Astrocyte of the spinal cord (primary cell): ENCODE results near the gene DDX31.
"Not testable (repeated sequence)": the region's sequence is repeated elsewhere in the genome, so short reads cannot be mapped to it uniquely, and the experiment has no call there.

Source experiments
- DNase-seq: peaks from one replicate; pipeline ENCODE4 v3.0.0; 2011; ENCODE audit warnings: low read depth, low spot score
- H3K4me3 ChIP-seq: 2 replicates; pipeline ENCODE4 v1.5.1; 2011; ENCODE audit warnings: low read depth, mild to moderate bottlenecking, low read length, moderate library complexity
- CTCF ChIP-seq: IDR thresholded peaks from 2 replicates; pipeline ENCODE4 v1.5.1; 2012; ENCODE audit warnings: low read depth, mild to moderate bottlenecking, low read length, inconsistent platforms
- in situ Hi-C: cut with HindIII; loops from 2 replicates; pipeline ENCODE4 v1.10.0; 2017; ENCODE audit warnings: low sequenced_read_pairs

The DDX31 gene

GRCh38 chr9:132575811-132576210 is 94.0 kb downstream of the DDX31 start:
- no peak for TF ChIP-seq CTCF
- DNase-seq: no peak
- no peak overlapping the region for H3K4me3 ChIP-seq
- in situ Hi-C loops: no loop called here

GRCh38 chr9:132575005-132575609 is 94.7 kb downstream of the DDX31 start:
- no peak overlapping the region for H3K4me3 ChIP-seq
- DNase-seq: peak; percentile 59
- in situ Hi-C loops: no loop called here
- peak; percentile 83 for TF ChIP-seq CTCF

GRCh38 chr9:132572921-132573320 is 96.9 kb downstream of the DDX31 start:
- no peak for TF ChIP-seq CTCF
- no peak overlapping the region for H3K4me3 ChIP-seq
- DNase-seq: no peak
- in situ Hi-C loops: no loop called here

- in situ Hi-C loops: no loop called here
- no peak for TF ChIP-seq CTCF
- no peak overlapping the region for H3K4me3 ChIP-seq
- no peak for DNase-seq
Measured at GRCh38 chr9:132571806-132572600, 97.8 kb downstream of the DDX31 start.

- H3K4me3 ChIP-seq, in situ Hi-C loops: not testable (repeated sequence)
Measured at GRCh38 chr9:132568787-132569186, 101.0 kb downstream of the DDX31 start.

GRCh38 chr9:132564526-132564925 is 105.3 kb downstream of the DDX31 start:
- H3K4me3 ChIP-seq: no peak overlapping the region
- no peak for TF ChIP-seq CTCF
- in situ Hi-C loops: no loop called here
- DNase-seq: no peak

More at GRCh38 chr9:132568787-132569186, 101.0 kb downstream of the DDX31 start:
- DNase-seq: not testable (repeated sequence)

GRCh38 chr9:132562306-132562573 is 107.5 kb downstream of the DDX31 start:
- no peak for TF ChIP-seq CTCF
- in situ Hi-C loops: no loop called here
- no peak overlapping the region for H3K4me3 ChIP-seq
- no peak for DNase-seq
